Stimulated activated naive CD8-positive, alpha-beta T cell treated with anti-CD3 and anti-CD28 coated beads, Interleukin-15, amount 100 ng/mL, for 72 hours (primary cell): ENCODE results near the gene FHIP2A.
"Not testable (repeated sequence)": the region's sequence is repeated elsewhere in the genome, so short reads cannot be mapped to it uniquely, and the experiment has no call there.

Experiments
- ATAC-seq: fragments of 150-1000 bp; cut with Tn5 transposase; 2 replicates; pipeline ENCODE4 v1.10.0; 2021; ENCODE audit warnings: mild to moderate bottlenecking, moderate library complexity
- DNase-seq, 2 donors: peaks; one replicate each; pipeline ENCODE4 v3.0.0; 2021 to 2022
- H3K27ac Mint-ChIP-seq, 2 donors: one replicate each; pipeline ENCODE4 v1.8.0; 2022; ENCODE audit warnings: mild to moderate bottlenecking in 2 of 2, mixed read lengths in 2 of 2, moderate library complexity in 2 of 2
- H3K27me3 Mint-ChIP-seq: one replicate; pipeline ENCODE4 v1.8.0; 2022; ENCODE audit warnings: mixed read lengths
- H3K4me1 Mint-ChIP-seq: one replicate; pipeline ENCODE4 v1.8.0; 2022; ENCODE audit warnings: mild to moderate bottlenecking, mixed read lengths
- H3K4me3 Mint-ChIP-seq, 2 donors: one replicate each; pipeline ENCODE4 v1.8.0; 2022; ENCODE audit warnings: mild to moderate bottlenecking in 2 of 2, mixed read lengths in 2 of 2, moderate library complexity in 1 of 2
- H3K9me3 Mint-ChIP-seq, 2 donors: one replicate each; pipeline ENCODE4 v1.8.0; 2022; ENCODE audit warnings: mixed read lengths in 2 of 2

FHIP2A gene

DNA sequence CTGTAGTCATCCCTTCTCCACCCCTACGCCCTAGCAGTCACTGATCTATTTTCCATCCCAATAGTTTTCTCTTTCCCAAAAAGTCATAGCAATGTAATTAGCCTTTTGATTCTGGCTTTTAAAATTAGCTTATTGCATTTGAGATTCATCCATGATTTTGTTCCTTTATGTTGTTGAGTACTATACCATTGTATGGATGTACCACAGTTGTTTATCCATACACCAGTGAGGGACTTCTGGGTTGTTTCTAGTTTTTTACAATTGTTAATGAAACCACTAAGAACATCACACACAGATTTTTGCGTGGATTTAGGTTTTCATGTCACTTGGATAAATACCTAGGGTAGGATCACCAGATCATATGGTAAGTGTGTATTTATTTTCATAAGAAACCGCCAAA, 16.1 kb downstream of the FHIP2A start:
- H3K4me3 Mint-ChIP-seq: no peak overlapping the region
- no peaks in the 10 kb centered on the region for H3K4me1 Mint-ChIP-seq
- no peak overlapping the region for H3K27ac Mint-ChIP-seq
- no peaks in the 10 kb centered on the region for H3K27me3 Mint-ChIP-seq
- ATAC-seq: no peak
- H3K9me3 Mint-ChIP-seq: no peaks in the 10 kb centered on the region
- DNase-seq: no peak

DNA sequence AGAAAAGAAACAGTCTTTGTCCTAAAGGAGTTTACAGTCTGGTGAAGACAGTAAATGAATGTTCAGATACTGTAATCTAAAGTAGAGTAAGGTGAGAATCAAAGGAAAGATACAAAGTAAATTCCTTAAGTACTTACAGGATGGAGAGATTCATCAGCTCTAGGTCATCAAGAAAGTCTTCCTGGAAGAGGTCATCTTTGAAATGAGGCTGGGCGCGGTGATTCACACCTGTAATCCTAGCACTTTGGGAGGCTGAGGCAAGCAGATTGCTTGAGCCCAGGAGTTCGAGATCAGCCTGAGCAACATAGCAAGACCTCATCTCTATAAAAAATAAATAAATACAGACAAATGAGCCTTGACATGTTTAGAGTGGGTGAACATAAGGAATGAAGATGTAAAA, 18.3 kb downstream of the FHIP2A start:
- H3K27ac Mint-ChIP-seq: no peak overlapping the region
- ATAC-seq (no peak), DNase-seq (no peak)
- no peaks in the 10 kb centered on the region for H3K27me3 Mint-ChIP-seq
- H3K9me3 Mint-ChIP-seq: no peaks in the 10 kb centered on the region
- no peak overlapping the region for H3K4me3 Mint-ChIP-seq
- H3K4me1 Mint-ChIP-seq: no peaks in the 10 kb centered on the region

GRCh38 chr10:114845978-114846693, 24.6 kb downstream of the FHIP2A start:
- ATAC-seq (no peak), DNase-seq (no peak)
- Mint-ChIP-seq H3K27me3 (no peaks in the 10 kb centered on the region), H3K9me3 (no peaks in the 10 kb centered on the region), H3K4me3 (no peak overlapping the region), H3K27ac (no peak overlapping the region), H3K4me1 (peaks cover 7% of the 10 kb centered on the region)

DNA sequence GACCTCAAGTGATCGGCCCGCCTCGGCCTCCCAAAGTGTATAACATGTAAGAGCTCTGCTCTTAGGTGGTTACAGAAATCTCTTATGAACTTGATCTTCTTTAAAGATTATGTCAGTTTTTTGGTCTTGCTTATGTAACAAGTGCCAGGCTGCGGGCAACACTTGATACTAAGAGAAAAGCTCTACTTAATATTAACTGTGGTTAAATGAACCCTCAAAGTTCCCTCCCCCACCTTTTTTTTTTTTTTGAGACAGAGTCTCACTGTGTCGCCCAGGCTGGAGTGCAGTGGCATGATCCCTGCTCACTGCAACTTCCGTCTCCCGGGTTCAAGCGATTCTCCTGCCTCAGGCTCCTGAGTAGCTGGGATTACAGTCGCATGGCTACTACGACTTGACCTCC, 25.9 kb downstream of the FHIP2A start:
- H3K4me1 Mint-ChIP-seq, ATAC-seq, H3K4me3 Mint-ChIP-seq, H3K27me3 Mint-ChIP-seq, DNase-seq, H3K9me3 Mint-ChIP-seq: not testable (repeated sequence)
- H3K27ac Mint-ChIP-seq: peak overlapping the region in 1 of 2 donors; percentile 89

DNA sequence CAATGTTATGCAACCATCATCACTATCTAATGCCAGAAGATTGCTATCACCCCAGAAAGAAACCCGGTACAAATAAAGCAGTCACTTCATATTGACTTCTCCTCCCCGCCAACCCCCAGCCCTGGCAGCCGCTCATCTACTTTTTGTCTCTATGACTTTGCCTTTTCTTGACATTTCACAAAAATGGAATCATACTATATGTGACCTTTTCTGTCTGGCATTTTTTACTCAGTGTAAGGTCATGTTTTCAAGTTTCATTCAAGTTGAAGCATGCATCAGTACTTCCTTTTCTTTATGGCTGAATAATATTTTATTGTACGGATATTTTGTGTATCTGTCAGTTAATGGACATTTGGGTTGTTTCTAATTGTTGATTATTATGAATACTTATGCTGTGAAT, 28.1 kb downstream of the FHIP2A start:
- H3K4me1 Mint-ChIP-seq: peaks cover 7% of the 10 kb centered on the region
- H3K4me3 Mint-ChIP-seq: no peak overlapping the region
- H3K27me3 Mint-ChIP-seq: no peaks in the 10 kb centered on the region
- no peaks in the 10 kb centered on the region for H3K9me3 Mint-ChIP-seq
- ATAC-seq: no peak
- H3K27ac Mint-ChIP-seq: no peak overlapping the region
- no peak for DNase-seq

DNA sequence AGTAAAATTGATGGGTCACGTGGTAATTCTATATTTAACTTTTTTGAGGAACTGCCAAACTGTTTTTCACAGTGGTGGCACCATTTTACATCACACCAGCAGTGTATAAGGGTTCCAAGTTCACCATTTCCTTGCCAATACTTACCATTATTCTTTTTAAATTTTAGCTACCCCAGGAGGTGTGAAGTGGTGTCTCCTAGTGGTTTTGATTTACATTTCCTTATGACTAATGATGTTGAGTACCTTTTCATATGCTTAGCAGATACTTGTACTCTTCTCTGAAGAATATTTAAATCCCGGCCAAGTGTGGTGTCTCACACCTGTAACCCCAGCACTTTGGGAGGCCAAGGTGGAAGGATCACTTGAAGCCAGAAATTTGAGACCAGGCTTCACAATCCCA, 28.5 kb downstream of the FHIP2A start:
- ATAC-seq: peak; percentile 64
- Mint-ChIP-seq H3K4me3 (no peak overlapping the region), H3K27ac (no peak overlapping the region), H3K27me3 (no peaks in the 10 kb centered on the region), H3K9me3 (no peaks in the 10 kb centered on the region), H3K4me1 (peaks cover 7% of the 10 kb centered on the region)
- no peak for DNase-seq

- Mint-ChIP-seq H3K27ac (no peak overlapping the region), H3K4me3 (no peak overlapping the region), H3K27me3 (no peaks in the 10 kb centered on the region), H3K9me3 (no peaks in the 10 kb centered on the region), H3K4me1 (peaks cover 2% of the 10 kb centered on the region)
- ATAC-seq: no peak
- no peak for DNase-seq
Measured at GRCh38 chr10:114851336-114851735, 29.8 kb downstream of the FHIP2A start.

GRCh38 chr10:114852197-114852596, 30.6 kb downstream of the FHIP2A start:
- H3K27me3 Mint-ChIP-seq: no peaks in the 10 kb centered on the region
- no peak for DNase-seq
- H3K9me3 Mint-ChIP-seq: no peaks in the 10 kb centered on the region
- peaks cover under 1% of the 10 kb centered on the region for H3K4me1 Mint-ChIP-seq
- no peak overlapping the region for H3K4me3 Mint-ChIP-seq
- no peak overlapping the region for H3K27ac Mint-ChIP-seq
- ATAC-seq: no peak

DNA sequence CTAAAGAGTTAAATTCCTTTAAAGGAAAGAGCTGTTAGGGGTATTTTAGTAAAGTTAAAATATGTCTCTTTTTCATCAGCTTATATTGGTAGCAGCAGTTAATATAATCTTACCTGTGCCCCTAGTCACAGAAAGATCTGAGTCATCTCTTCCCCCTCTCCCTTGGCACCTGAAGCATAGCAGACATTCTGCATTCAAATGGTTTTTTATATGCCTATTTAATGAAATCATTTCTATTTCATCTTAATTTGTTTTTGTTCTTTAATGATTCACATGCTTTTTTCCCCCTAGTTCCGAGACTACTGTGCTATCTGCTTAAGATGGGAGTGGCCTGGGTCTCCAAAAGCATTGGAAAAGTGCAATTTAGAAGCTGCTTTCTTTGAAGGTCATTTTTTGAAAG, 33.3 kb downstream of the FHIP2A start:
- no peak overlapping the region for H3K4me3 Mint-ChIP-seq

DNA sequence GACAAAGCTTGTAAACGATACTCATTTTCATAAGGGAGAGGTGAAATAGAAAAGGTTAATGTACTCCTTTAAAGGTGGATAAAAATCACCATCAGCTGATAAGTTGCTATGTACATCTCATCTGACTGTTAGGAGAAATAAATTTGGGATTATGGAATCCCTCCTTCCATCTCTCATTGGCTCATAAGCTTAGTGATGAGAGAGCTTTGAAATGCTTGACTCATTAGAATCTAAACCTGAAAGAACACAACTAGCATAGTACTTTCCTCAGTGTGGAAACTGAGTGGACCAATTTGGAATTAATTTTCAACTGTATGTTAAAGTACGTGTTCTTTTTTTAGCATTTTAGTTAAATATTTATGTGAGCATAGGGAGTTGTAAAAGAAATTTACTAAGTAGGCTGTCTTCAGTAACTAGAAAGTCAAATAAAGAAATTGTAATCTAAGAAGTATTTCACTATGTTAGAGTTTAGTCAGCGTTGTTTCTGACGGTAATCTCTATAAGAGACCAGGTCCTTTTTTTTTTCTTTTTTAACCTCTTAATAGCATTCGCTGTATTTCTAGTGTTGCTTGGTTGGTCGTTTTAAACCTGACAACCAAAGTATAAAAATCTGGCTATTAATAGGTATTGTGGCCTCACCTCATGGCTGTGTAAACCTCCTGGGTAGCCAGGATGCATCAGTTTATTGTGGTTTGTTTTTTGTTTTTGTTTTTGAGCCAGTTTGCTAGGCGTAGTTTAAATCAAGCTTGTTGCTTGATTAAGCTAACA, 34.4 kb downstream of the FHIP2A start:
- Mint-ChIP-seq H3K27me3 (no peaks in the 10 kb centered on the region), H3K9me3 (no peaks in the 10 kb centered on the region), H3K4me1 (peaks cover 7% of the 10 kb centered on the region), H3K4me3 (no peak overlapping the region), H3K27ac (peak overlapping the region in 1 of 2 donors; percentile 35)
- ATAC-seq: no peak
- no peak for DNase-seq

More for the DNA sequence above, 33.3 kb downstream of the FHIP2A start:
- no peaks in the 10 kb centered on the region for H3K27me3 Mint-ChIP-seq
- H3K4me1 Mint-ChIP-seq: peaks cover 7% of the 10 kb centered on the region
- no peak for DNase-seq
- no peak for ATAC-seq
- H3K9me3 Mint-ChIP-seq: no peaks in the 10 kb centered on the region
- H3K27ac Mint-ChIP-seq: no peak overlapping the region

DNA sequence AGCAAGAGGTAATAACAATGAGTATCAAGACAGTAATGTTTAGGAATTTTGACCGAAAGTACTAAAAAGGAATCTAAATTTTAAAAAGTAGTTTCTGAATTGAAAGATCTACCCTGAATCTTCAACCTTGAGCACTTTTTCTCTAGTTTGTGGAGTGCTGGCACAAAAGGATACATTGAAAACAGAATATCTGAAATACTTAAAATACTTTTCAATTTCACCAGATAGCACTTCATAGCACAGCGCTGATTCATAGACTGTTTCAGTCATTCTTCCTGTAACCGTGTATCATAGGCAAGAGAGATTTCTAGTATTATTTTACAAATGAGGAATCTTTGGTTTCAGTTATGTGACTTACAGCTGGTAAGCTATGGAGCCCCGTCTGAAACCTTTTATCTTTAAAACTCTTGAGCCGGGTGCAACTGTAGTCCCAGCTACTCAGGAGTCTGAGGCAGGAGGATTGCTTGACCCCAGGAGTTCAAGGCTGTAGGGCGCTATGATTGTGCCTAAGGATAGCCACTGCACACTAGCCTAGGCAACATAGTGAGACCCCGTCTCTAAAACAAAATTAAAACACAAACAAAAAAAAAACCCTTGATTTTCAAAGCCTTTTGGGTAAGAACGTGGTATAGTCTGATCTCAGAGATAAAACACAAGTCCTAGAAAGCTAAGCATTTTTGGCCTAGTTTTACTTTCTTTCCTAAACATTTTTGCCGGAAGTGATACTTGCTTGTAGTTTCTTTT, 35.1 kb downstream of the FHIP2A start:
- peak overlapping the region in 1 of 2 donors; percentile 33 for H3K4me3 Mint-ChIP-seq
- no peak for DNase-seq

GRCh38 chr10:114857288-114857565, 35.6 kb downstream of the FHIP2A start:
- peak overlapping the region in 1 of 2 donors; percentile 49 for H3K27ac Mint-ChIP-seq
- ATAC-seq, H3K9me3 Mint-ChIP-seq, H3K4me3 Mint-ChIP-seq, H3K4me1 Mint-ChIP-seq, DNase-seq, H3K27me3 Mint-ChIP-seq: not testable (repeated sequence)

More for the DNA sequence above, 35.1 kb downstream of the FHIP2A start:
- Mint-ChIP-seq H3K27ac (no peak overlapping the region), H3K4me1 (peaks cover 7% of the 10 kb centered on the region), H3K27me3 (no peaks in the 10 kb centered on the region), H3K9me3 (no peaks in the 10 kb centered on the region)
- peak; percentile 63 for ATAC-seq

GRCh38 chr10:114857922-114858629, 36.5 kb downstream of the FHIP2A start:
- ATAC-seq (no peak), DNase-seq (no peak)
- no peak overlapping the region for H3K4me3 Mint-ChIP-seq
- peaks cover 7% of the 10 kb centered on the region for H3K4me1 Mint-ChIP-seq
- no peaks in the 10 kb centered on the region for H3K27me3 Mint-ChIP-seq
- H3K9me3 Mint-ChIP-seq: no peaks in the 10 kb centered on the region
- H3K27ac Mint-ChIP-seq: no peak overlapping the region

- Mint-ChIP-seq H3K27me3 (no peaks in the 10 kb centered on the region), H3K4me1 (peaks cover 7% of the 10 kb centered on the region), H3K9me3 (no peaks in the 10 kb centered on the region), H3K4me3 (no peak overlapping the region), H3K27ac (no peak overlapping the region)
- DNase-seq: no peak
- ATAC-seq: no peak
Measured at GRCh38 chr10:114859222-114859621, 37.6 kb downstream of the FHIP2A start.

GRCh38 chr10:114862456-114862855, 40.9 kb downstream of the FHIP2A start:
- ATAC-seq (no peak), DNase-seq (no peak)
- Mint-ChIP-seq H3K4me3 (no peak overlapping the region), H3K27ac (no peak overlapping the region), H3K4me1 (peaks cover 3% of the 10 kb centered on the region), H3K9me3 (no peaks in the 10 kb centered on the region), H3K27me3 (no peaks in the 10 kb centered on the region)
